ENCODE results near the gene CRELD1.
"Not testable (repeated sequence)": the region's sequence is repeated elsewhere in the genome, so short reads cannot be mapped to it uniquely, and the experiment has no call there.

Gene CRELD1

GRCh38 chr3:9933561-9934234 lies at the start of gene CRELD1:
CRELD1 (plus strand) TSS chr3:9933834; CDS start chr3:9934439, 605 bp downstream.
- DNase-seq: peak; percentile 97 to 98

GRCh38 chr3:9884555-9885165 lies 49.0 kb upstream of the CRELD1 start:
- no peak for DNase-seq

- no peak for DNase-seq
These were observed 47.3 kb upstream of the CRELD1 start for GRCh38 chr3:9886328-9886727.

- DNase-seq: no peak
These were observed 46.2 kb upstream of the CRELD1 start for GRCh38 chr3:9887480-9887879.

- DNase-seq: no peak
These were observed 45.1 kb upstream of the CRELD1 start for GRCh38 chr3:9888540-9888939.

GRCh38 chr3:9889405-9889804 lies 44.2 kb upstream of the CRELD1 start:
- DNase-seq: no peak

GRCh38 chr3:9890249-9891071 lies 43.2 kb upstream of the CRELD1 start, which contains the start of gene JAGN1:
JAGN1 (plus strand) TSS chr3:9890610; CDS start chr3:9890723, 113 bp downstream.
- DNase-seq: peak; percentile 96

- DNase-seq: no peak
These were observed 42.5 kb upstream of the CRELD1 start for GRCh38 chr3:9891072-9891622.

- DNase-seq: no peak
These were observed 39.9 kb upstream of the CRELD1 start for GRCh38 chr3:9893739-9894138.

GRCh38 chr3:9895715-9896114 lies 37.9 kb upstream of the CRELD1 start:
- DNase-seq: not testable (repeated sequence)

GRCh38 chr3:9896755-9897407 lies 36.8 kb upstream of the CRELD1 start:
- DNase-seq: not testable (repeated sequence)

GRCh38 chr3:9897408-9898372 lies 35.9 kb upstream of the CRELD1 start:
- no peak for DNase-seq

- DNase-seq: no peak
These were observed 35.0 kb upstream of the CRELD1 start for GRCh38 chr3:9898467-9899241.

- DNase-seq: no peak
These were observed 34.3 kb upstream of the CRELD1 start for GRCh38 chr3:9899289-9899791.

- not testable (repeated sequence) for DNase-seq
These were observed 32.6 kb upstream of the CRELD1 start for GRCh38 chr3:9900965-9901415.

GRCh38 chr3:9901967-9902366 lies 31.7 kb upstream of the CRELD1 start:
- DNase-seq: peak; percentile 51 to 62

- peak; percentile 36 to 42 for DNase-seq
These were observed 31.0 kb upstream of the CRELD1 start, which contains the start of gene IL17RE for GRCh38 chr3:9902372-9903237. IL17RE (plus strand) TSS chr3:9902848; CDS start chr3:9902933, 85 bp downstream.

- DNase-seq: peak in 1 of 2 experiments; percentile 42
These were observed 30.4 kb upstream of the CRELD1 start for GRCh38 chr3:9903238-9903624.

- no peak for DNase-seq
These were observed 29.7 kb upstream of the CRELD1 start for GRCh38 chr3:9903904-9904303.

Measured in activated T-cell treated with anti-CD3 and anti-CD28 coated beads, Interleukin-2, amount 50 U/mL, for 48 hours (primary cell).